ENCODE results near the gene AHNAK.

GRCh38 chr11:62553080-62553838 is 6.7 kb upstream of the AHNAK start:
- TF ChIP-seq CTCF (IDR thresholded peaks at IDR 0.05) (no peak), POLR2A (IDR thresholded peaks at IDR 0.05) (peak in 1 of 2 donors; percentile 74)

Data from thyroid gland (tissue), 4 donors.